Brain pericyte (primary cell): ENCODE results near the gene SMIM13.

Experiments used
- DNase-seq: peaks from one replicate; pipeline ENCODE4 v3.0.0-alpha.2; 2012; ENCODE audit warnings: low read depth, low spot score

The SMIM13 gene

DNA sequence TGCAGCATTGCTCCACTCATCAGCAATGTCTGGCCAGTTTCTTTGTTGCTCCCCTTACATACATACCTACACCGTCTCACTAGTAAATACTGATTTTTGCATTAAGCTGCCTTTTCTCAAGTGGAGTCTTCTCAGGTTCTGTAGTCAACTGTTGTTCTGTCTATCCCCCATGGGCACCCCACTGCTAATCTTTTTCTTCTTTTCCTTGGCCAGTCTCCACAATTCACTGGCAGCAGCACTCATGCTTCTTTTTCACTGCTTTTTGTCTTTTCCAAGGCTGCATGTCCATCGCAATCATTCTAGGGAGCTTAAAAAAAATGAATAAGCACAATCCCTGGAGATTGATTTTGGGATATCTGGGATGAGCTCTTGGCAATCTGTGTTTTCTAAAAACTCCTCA is 28.2 kb downstream of the SMIM13 start:
- DNase-seq: peak; percentile 34

- DNase-seq: no peak
These were observed 28.7 kb downstream of the SMIM13 start for GRCh38 chr6:11122380-11122779.

DNA sequence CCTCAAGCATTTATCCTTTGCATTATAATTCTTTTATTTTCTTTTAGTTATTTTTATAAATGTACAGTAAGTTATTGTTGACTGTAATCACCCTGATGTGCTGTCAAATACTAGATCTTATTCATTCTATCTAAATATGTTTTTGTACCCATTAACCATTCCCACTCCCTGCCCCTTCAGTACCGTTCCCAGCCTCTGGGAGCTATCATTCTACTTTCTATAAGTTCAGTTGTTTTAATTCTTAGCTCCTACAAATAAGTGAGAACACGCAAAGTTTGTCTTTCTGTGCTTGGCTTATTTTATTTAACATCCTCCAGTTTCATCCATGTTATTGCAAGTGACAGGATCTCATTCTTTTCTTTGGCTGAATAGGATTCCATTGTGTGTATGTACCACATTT is 30.3 kb downstream of the SMIM13 start:
- DNase-seq: no peak

- DNase-seq: no peak
These were observed 33.2 kb downstream of the SMIM13 start for GRCh38 chr6:11126876-11127275.

DNA sequence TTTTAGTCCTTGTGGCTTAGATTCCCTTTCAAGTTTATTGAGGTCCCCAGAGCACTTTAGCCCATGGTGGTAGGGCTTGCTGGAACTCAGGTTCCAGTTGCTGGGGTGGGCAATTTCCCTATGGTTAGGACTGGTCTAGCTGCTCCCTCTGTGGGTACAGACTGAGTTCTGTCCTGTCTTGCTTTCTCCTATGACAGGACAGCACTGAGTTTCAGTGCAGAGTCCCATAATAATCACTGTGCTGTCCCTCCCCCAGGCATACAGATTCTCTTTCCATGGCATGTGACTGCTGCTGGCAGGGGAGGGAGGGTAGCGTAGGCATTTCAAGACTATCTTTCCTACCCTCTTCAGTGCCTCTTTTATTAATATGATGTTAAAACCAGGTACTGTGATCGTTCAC is 35.0 kb downstream of the SMIM13 start:
- no peak for DNase-seq

GRCh38 chr6:11129908-11130565 is 36.4 kb downstream of the SMIM13 start:
- DNase-seq: no peak

DNA sequence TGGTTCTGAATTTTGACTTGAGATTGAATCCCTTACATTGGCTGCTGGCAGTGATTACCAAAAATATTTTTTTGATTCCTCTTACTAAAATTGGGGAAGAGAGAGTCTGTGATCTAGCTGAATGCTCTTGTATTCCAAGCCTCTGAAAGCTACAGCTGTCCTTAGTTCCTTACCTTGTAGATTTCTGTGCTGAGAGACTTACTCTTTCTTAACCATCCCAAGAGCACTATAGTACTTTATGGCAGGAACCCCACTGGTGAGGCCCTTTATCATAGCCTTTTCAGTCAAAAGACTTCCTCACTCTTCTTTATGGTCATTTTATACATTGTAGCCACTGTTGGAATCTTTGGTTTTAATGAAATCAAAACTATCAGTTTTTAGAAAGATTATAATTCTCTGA is 37.0 kb downstream of the SMIM13 start:
- DNase-seq: no peak

DNA sequence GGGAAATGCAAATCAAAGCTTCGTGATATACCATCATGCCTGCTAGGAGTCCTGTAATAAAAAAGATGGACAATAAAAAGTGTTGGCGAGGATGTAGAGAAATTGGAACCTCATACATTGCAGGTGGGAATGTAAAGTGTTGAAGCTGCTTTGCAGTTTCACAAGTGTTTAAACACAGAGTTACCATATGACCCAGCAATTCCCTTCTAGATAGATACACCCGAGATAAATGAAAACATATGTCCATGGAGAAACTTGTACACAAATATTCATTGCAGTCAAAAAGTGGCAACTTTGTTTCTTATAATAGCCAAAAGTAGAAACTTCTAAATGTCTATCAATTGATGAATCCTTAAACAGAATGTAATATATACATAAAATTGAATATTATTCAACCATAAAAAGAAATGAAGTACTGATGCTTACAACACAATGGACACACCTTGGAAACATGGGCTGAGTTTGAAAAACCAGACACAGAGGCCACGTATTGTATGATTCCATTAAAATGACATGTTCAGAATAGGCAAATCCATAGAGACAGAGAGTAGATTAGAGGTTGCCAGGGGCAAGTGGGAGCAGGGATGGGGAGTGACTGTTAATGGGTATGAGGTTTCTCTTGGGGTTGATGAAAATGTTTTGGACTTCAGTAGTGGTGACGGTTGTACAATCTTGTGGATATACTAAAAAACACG is 38.7 kb downstream of the SMIM13 start:
- DNase-seq: no peak

DNA sequence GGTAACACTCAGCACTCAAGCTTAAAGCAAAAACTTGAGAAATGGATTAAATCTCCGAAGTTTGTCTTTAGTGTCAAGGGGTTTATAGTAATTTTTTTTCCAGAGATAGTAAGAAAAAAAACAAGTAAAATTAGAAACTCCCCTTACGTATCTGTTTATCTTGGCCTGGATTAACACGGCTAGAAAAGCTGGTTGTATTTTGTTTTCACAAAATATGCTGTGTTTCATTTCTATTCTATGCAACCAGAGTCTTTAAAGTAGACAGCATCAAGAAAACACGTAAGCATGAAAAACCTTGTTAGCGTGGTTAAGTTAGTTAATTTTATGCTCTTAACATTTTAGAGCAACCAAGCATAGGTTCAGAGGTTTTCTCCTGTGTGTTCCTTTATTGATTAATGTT is 39.6 kb downstream of the SMIM13 start:
- no peak for DNase-seq

- no peak for DNase-seq
These were observed 43.2 kb downstream of the SMIM13 start for GRCh38 chr6:11136809-11137208.

GRCh38 chr6:11139051-11139960 is 45.7 kb downstream of the SMIM13 start:
- DNase-seq: no peak

DNA sequence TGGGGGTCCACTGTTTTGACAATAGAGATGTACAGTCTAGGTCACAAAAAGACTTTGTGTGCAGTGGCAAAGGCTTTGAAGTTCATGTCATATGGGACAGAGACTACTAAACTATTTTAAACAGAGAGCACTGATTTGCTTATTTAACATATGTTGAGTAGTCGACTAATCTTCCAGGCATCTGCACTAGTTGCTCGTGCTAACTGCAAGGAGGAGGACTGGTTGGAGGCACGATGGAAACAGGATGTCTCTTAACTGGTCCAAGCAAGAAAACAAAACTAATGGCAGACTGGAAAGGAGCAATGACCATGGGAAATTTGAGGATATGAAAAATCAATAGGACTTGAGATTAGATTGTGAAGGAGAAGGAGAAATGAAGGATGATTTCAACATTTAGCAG is 46.4 kb downstream of the SMIM13 start:
- no peak for DNase-seq

- no peak for DNase-seq
These were observed 47.7 kb downstream of the SMIM13 start for GRCh38 chr6:11141295-11141694.

GRCh38 chr6:11142296-11143027 is 48.8 kb downstream of the SMIM13 start:
- no peak for DNase-seq

DNA sequence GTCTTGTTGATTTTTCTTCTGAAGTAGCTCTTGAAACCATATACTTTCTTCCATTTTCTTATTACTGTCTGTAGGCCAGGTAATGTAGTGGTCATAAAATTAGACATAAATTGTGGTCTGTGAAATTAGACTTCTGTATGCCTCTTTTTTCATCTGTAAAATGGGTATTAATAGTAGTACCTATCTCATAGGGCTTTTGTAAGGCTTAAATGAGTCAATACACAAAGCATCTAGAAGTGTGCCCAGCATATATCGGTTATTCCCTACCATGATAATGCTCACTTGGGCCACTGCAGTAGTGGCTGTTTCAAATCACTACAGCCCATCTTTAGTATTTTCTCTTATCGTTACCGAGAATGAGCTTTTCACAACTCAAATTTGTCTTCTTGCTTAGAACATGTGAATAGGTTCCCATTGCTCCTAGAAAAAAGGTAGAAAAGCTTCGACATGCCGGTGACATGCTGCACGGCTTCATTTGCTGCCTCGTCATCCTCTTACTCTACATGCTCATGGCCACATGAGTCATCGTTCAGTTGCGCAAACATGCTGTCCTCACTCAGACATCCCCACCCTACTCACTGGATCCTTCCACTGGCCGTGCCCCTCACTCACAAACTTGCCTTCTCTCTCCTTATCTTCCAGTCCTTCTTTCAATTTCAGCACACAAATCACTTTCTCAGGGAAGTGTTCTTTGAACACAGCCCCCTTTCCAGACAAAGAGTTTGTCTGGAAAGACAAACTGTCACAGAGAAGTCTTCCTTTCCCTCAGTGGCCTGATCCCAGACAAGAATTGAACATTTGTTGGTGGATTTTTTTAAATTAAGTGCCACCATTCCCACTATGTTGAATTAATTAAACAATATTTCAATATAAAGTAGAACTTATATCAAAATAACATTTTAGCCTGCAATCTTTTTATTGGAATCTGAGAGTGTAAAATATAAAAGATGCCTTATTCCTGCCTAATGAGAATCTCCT is 50.0 kb downstream of the SMIM13 start:
- DNase-seq: peak; percentile 36

DNA sequence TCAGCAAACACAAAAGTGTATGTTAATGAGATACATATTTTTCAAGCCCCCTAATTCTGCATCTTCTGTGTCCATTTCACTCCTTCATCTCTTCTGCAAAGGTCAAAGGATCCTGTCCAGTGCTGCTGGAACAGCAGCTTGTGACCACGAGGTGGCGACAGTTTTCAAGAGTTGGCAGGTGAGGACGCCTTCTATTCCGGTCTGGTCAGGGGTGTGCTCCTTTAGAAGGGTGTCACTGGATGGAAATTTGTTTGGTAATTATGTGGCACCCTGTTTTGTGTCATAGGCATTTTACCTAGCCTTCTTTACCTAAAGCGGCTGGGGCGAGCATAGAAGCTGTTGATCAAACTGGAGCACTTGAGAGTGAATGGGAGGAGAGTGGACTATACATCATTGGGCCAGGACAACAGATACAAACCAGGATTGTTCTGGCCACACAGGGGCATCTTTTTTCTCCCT is 50.8 kb downstream of the SMIM13 start:
- no peak for DNase-seq

DNA sequence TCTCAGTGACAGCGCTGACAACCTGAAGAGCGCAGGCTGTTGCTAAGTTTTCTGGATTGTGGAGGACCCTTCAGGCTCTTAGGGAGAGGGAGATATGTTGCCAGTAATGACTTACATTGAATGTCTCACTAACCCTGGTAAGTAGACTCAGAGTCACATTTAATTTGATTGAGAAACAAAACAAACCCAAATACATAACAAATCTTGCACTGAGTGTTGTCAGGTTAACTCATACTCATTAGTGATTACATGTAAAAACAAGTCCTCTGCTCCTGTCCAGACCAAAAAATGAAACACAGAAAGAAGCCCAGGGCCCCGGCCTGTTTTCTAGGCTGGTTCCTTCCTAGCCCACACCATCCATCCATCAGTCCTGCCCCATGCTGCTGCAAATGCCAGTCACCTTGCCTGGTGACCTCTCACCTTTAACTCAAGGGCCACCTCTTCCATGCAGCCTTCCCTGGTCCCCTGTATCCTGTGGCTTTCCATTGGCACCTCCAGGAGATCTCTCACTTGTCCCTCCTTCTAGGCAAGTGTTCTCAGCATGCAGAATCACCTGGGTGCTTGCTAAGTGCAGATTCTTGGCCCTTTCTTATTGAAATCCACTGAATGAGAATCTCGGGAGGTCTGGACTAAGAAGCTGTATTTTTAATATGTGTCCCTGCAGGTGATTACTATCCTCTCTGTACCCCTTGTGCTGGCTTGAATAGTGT is 52.6 kb downstream of the SMIM13 start:
- no peak for DNase-seq

GRCh38 chr6:11149551-11149950 is 55.9 kb downstream of the SMIM13 start:
- no peak for DNase-seq

- no peak for DNase-seq
These were observed 57.9 kb downstream of the SMIM13 start for GRCh38 chr6:11151488-11151887.

- DNase-seq: no peak
These were observed 58.9 kb downstream of the SMIM13 start for GRCh38 chr6:11152581-11152980.
